GM12873 (cell line): ENCODE data around the gene BAIAP2L1.

Source experiments
- CTCF ChIP-seq: IDR thresholded peaks from 2 replicates; pipeline ENCODE4 v1.5.1; 2012; ENCODE audit warnings: low read depth, mild to moderate bottlenecking, moderate library complexity, low read length, control low read depth; ENCODE audit not compliant: insufficient read depth; ENCODE audit errors: missing control alignments

BAIAP2L1 gene

DNA sequence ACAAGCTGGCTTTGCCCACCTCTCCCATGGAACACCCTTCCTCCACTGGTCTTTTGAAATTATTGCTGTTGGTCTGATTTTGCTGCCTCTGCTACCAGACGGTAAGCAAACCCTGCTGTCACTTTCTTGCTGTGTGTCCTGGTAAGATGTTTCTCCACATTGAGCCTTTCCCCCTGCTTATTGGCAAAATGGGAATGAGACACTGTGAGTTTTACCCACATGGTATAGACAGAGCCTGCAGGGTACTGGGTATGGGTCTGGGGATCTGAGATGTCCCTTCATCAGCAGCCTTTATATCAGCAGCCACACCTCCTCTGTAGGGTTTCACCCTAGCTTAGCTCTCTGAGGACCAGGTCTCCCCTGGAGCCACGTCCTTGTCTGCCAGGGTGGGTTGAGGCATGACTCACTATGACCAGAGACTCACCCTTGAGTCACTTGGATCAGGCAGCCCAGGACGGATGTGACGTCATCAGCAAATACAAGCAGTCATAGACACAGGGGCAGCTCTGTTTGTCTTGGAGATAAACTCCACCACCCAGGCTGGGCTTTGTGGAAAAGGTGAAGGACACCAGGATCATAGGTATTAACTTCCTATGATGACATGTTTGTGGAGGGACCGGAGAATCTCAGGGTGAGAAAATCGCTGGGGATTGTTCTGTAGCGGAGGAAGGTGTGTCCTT is 17.9 kb upstream of the BAIAP2L1 start:
- TF ChIP-seq CTCF = no peak

- no peak for TF ChIP-seq CTCF
Observed at GRCh38 chr7:98418271-98418635, 17.4 kb upstream of the BAIAP2L1 start.

DNA sequence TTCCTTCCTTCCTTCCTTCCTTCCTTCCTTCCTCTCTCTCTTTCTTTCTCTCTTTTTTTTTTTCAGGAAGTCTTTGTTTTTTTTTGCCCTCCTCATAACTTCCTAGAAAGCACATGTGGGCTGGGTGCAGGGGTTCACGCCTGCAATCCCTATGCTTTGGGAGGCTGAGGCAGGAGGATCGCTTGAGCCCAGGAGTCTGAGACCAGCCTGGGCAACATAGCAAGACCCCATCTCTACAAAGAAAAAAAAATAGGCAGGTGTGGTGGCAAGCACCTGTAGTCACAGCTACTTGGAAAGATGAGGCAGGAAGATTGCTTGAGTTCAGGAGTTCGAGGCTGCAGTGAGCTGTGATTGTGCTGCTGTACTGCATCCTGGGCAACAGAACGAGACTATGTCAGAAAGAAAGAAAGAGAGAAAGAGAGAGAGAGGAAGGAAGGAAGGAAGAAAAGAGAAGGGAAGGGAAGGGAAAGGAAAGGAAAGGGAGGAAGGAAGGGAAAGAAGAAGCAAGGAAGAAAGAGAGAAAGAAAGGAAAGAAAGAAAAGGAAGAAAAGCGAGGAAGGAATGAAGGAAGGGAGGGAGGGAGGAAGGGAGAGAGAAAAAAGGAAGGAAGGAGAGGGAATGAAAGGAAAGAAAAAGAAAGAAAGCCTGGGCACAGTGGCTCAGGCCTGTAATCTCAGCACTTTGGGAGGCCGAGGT is 13.5 kb upstream of the BAIAP2L1 start:
- TF ChIP-seq CTCF = no peak

DNA sequence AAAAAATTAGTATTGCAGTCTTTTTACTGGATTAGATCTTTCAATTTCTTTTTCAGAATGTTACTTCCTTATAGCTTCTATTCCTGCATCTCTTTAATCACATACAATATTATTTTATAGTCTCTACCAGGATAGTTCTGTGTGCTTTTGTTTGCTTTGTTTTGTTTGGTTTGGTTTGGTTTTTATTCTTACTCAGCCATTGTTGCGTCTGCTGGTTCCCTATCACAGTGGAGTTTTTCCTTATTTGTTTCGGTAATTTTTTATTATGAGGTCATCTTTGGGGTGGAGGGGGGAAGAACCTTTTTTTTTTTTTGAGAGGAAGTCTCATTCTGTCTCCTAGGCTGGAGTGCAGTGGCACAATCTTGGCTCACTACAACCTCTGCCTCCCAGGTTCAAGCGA is 9.0 kb upstream of the BAIAP2L1 start:
- no peak for TF ChIP-seq CTCF

DNA sequence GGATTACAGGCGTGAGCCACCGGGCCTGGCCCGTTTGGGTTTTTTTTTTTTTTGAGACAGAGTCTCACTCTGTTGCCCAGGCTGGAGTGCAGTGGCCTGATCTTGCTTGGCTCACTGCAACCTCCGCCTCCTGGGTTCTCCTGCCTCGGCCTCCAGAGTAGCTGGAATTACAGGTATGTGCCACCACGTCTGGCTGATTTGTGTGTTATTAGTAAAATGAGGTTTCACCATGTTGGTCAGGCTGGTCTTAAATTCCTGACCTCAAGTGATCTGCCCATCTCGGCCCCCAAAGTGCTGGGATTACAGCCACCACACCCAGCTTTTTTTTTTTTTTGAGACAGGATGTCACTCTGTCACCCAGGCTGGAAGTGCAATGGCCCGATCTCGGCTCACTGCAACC is 5.9 kb upstream of the BAIAP2L1 start:
- TF ChIP-seq CTCF = no peak

- TF ChIP-seq CTCF = no peak
Observed at GRCh38 chr7:98404840-98405239, 4.0 kb upstream of the BAIAP2L1 start.

DNA sequence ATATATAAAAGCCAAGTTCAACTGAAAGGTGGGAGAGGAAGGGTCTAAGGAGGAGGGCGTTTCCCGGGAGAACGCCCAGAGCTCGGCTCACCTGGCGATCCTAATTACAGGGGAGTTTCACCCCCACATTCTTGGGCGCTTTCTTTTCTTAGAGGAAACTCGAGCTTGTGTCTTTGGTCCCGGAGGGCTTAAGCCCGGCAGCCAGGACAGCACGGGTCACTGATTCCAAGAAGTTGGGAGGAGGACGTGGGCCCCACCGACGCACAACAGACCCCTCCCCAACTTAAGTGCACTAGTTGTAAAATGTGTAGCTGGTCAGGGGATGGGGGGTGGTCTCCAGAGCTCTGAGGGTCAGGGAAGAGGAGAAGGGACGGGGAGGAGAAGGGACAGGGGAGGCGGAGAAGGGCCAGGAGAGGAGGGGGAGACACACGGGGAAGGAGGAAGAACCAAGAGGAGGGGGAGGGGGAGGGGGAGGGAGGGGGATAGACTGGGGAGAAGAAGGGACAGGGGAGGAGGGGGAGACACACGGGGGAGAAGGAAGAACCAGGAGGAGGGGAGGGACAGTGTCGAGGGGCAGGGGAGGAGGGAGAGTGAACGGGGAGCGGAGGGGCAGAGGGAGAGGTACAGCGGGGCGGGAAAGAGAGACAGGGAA is 874 bp downstream of the BAIAP2L1 start:
- TF ChIP-seq CTCF = no peak
